Epithelial cell of proximal tubule (primary cell): Measurements from ENCODE around the gene MCF2L2. TPM values are rescaled to one million over a fixed set of nuclear protein-coding genes. Genes with fewer than 3 reads are reported as not detected.

Source experiments
- DNase-seq: peaks from one replicate; pipeline ENCODE4 v3.0.0-alpha.2; 2011; ENCODE audit warnings: low read depth
- H3K4me3 ChIP-seq: 2 replicates; pipeline ENCODE4 v1.5.1; 2011; ENCODE audit warnings: low read depth, mild to moderate bottlenecking, low read length
- CTCF ChIP-seq: conservative IDR thresholded peaks from 2 replicates; pipeline ENCODE4 v1.5.1; 2012; ENCODE audit warnings: low read depth, mild to moderate bottlenecking, low read length
- total RNA-seq: library from RNA; depleted of rRNA; stranded (reverse); fragments of >200 nt; gene quantifications from 2 replicates; pipeline ENCODE4 v1.2.3, GENCODE V29; 2015

MCF2L2 gene
- total RNA-seq, 1 donor from 2014 or later = 0.58 TPM

GRCh38 chr3:183160616-183161015, 267.8 kb downstream of the MCF2L2 start:
- no peak for DNase-seq
- TF ChIP-seq CTCF = no peak
- no peak overlapping the region for H3K4me3 ChIP-seq

GRCh38 chr3:183159333-183159732, 269.1 kb downstream of the MCF2L2 start:
- no peak overlapping the region for H3K4me3 ChIP-seq
- peak; percentile 45 for TF ChIP-seq CTCF
- no peak for DNase-seq

GRCh38 chr3:183158551-183159006, 269.8 kb downstream of the MCF2L2 start:
- no peak overlapping the region for H3K4me3 ChIP-seq
- peak; percentile 49 for DNase-seq
- no peak for TF ChIP-seq CTCF

- TF ChIP-seq CTCF = no peak
- no peak overlapping the region for H3K4me3 ChIP-seq
- no peak for DNase-seq
Observed at GRCh38 chr3:183158113-183158512, 270.3 kb downstream of the MCF2L2 start.

GRCh38 chr3:183156266-183156665, 272.2 kb downstream of the MCF2L2 start:
- no peak for DNase-seq
- no peak overlapping the region for H3K4me3 ChIP-seq

GRCh38 chr3:183155499-183155898, 272.9 kb downstream of the MCF2L2 start:
- no peak for TF ChIP-seq CTCF
- no peak overlapping the region for H3K4me3 ChIP-seq

More at GRCh38 chr3:183156266-183156665, 272.2 kb downstream of the MCF2L2 start:
- no peak for TF ChIP-seq CTCF

GRCh38 chr3:183153210-183153950, 275.0 kb downstream of the MCF2L2 start:
- no peak overlapping the region for H3K4me3 ChIP-seq
- no peak for DNase-seq
- TF ChIP-seq CTCF = no peak

More at GRCh38 chr3:183155499-183155898, 272.9 kb downstream of the MCF2L2 start:
- no peak for DNase-seq
